ENCODE measurements around the gene RABGAP1. TPM values are rescaled to one million over a fixed set of nuclear protein-coding genes. Genes with fewer than 3 reads are reported as not detected.
A peak's percentile ranks its signal among the peaks of the same experiment; 100 is the strongest.
"Not testable (repeated sequence)": the region's sequence is repeated elsewhere in the genome, so short reads cannot be mapped to it uniquely, and the experiment has no call there.

Gene RABGAP1
- total and polyA plus RNA-seq, 2 experiments from 2014 or later = 8.0 to 16.0 TPM

GRCh38 chr9:122904823-122905710 lies 35.8 kb upstream of the RABGAP1 start, which contains the start of gene RC3H2:
Gene RC3H2, minus strand, starts transcription at chr9:122905359. Its CDS starts 7,850 bp downstream, at chr9:122897509.
- peaks cover 72% of the 10 kb centered on the region for H3K79me2 ChIP-seq (ENCODE audit: insufficient read depth)
- H3K27ac ChIP-seq = peak within 1 kb of the TSS; percentile 81
- peak; percentile 100 for DNase-seq
- H3K36me3 ChIP-seq (ENCODE audit: low read depth) = peaks cover 1% of the 10 kb centered on the region
- H4K20me1 ChIP-seq (ENCODE audit: insufficient read depth) = no peaks in the 10 kb centered on the region
- no peaks in the 10 kb centered on the region for H3K9me3 ChIP-seq (ENCODE audit: low read depth)
- H3K9me2 ChIP-seq (ENCODE audit: insufficient read depth) = no peaks in the 10 kb centered on the region
- H3K4me2 ChIP-seq (ENCODE audit: unreplicated experiment) = peak within 1 kb of the TSS; percentile 99
- H3F3A ChIP-seq (ENCODE audit: insufficient read depth) = peaks cover 44% of the 10 kb centered on the region
- no peaks in the 10 kb centered on the region for H3K27me3 ChIP-seq (replicated peaks; ENCODE audit: insufficient read depth)
- H3K4me3 ChIP-seq = peak within 1 kb of the TSS; percentile 95
- peak within 1 kb of the TSS; percentile 93 for H2AFZ ChIP-seq
- H3K4me1 ChIP-seq (ENCODE audit: insufficient read depth) = peaks cover 28% of the 10 kb centered on the region
- TF ChIP-seq EZH2phosphoT487 (IDR thresholded peaks at IDR 0.05; ENCODE audit: insufficient read depth, low read depth) (no peak), EZH2 (IDR thresholded peaks at IDR 0.05; ENCODE audit: insufficient read depth, poor library complexity, severe bottlenecking) (no peak)
- WGBS, 2 experiments (ENCODE audit: low coverage in 1 of 2, low lambda C conversion rate in 2 of 2, missing lambda C conversion rate in 2 of 2) = 1% methylated on average over 48 to 55 of the region's 77 CpGs
- peak within 1 kb of the TSS; percentile 96 for H3K9ac ChIP-seq
- in situ Hi-C loops (cut with MboI) = no loop called here

DNA sequence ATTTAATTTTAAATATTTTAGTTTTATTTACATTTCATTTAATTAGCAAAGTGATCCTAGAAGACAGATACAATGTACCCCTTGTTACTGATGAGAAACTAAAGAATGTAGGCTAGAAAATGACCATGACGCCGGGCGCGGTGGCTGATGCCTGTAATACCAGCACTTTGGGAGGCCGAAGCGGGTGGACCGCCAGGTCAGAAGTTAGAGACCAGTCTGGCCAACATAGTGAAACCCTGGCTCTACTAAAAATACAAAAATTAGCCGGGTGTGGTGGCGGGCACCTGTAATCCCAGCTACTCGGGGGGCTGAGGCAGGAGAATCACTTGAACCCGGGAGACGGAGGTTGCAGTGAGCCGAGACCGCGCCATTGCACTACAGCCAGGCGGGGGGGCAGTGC lies 34.7 kb upstream of the RABGAP1 start:
- in situ Hi-C loops (cut with MboI); H4K20me1 ChIP-seq (ENCODE audit: insufficient read depth); H3K27me3 ChIP-seq (replicated peaks; ENCODE audit: insufficient read depth); H3K9me2 ChIP-seq (ENCODE audit: insufficient read depth); DNase-seq; H3K9me3 ChIP-seq (ENCODE audit: low read depth): not testable (repeated sequence)
- peaks cover 72% of the 10 kb centered on the region for H3K79me2 ChIP-seq (ENCODE audit: insufficient read depth)
- H3K4me1 ChIP-seq (ENCODE audit: insufficient read depth) = peaks cover 17% of the 10 kb centered on the region
- H3K27ac ChIP-seq = peak overlapping the region; percentile 66
- peak overlapping the region; percentile 77 for H3K9ac ChIP-seq
- H2AFZ ChIP-seq = peak overlapping the region; percentile 93
- H3K4me2 ChIP-seq (ENCODE audit: unreplicated experiment) = peak overlapping the region; percentile 79
- WGBS, 2 experiments (ENCODE audit: low coverage in 1 of 2, low lambda C conversion rate in 2 of 2, missing lambda C conversion rate in 2 of 2) = 95 to 97% methylated on average over 16 of the region's 16 CpGs
- peaks cover 11% of the 10 kb centered on the region for H3K36me3 ChIP-seq (ENCODE audit: low read depth)
- H3F3A ChIP-seq (ENCODE audit: insufficient read depth) = peaks cover 36% of the 10 kb centered on the region
- peak overlapping the region; percentile 71; the same call in 1 of the 2 replicates for H3K4me3 ChIP-seq

GRCh38 chr9:122912671-122912963 lies 28.2 kb upstream of the RABGAP1 start:
- Histone ChIP-seq H3K9ac (peak overlapping the region; percentile 94), H3K9me3 (ENCODE audit: low read depth) (no peaks in the 10 kb centered on the region), H3K4me3 (peak overlapping the region; percentile 95), H3K27ac (peak overlapping the region; percentile 88), H2AFZ (peak overlapping the region; percentile 91), H4K20me1 (ENCODE audit: insufficient read depth) (no peaks in the 10 kb centered on the region), H3K27me3 (replicated peaks; ENCODE audit: insufficient read depth) (no peaks in the 10 kb centered on the region), H3K79me2 (ENCODE audit: insufficient read depth) (peaks cover 59% of the 10 kb centered on the region), H3K36me3 (ENCODE audit: low read depth) (peaks cover 19% of the 10 kb centered on the region), H3K9me2 (ENCODE audit: insufficient read depth) (no peaks in the 10 kb centered on the region), H3K4me1 (ENCODE audit: insufficient read depth) (peaks cover 6% of the 10 kb centered on the region), H3K4me2 (ENCODE audit: unreplicated experiment) (peak overlapping the region; percentile 90), H3F3A (ENCODE audit: insufficient read depth) (peaks cover 42% of the 10 kb centered on the region; the same call in 1 of the 2 replicates)
- 1% methylated on average over 9 of the region's 9 CpGs for WGBS, 2 experiments (ENCODE audit: low coverage in 1 of 2, low lambda C conversion rate in 2 of 2, missing lambda C conversion rate in 2 of 2)
- in situ Hi-C loops (cut with MboI) = no loop called here
- no peak for DNase-seq
- TF ChIP-seq EZH2 (IDR thresholded peaks at IDR 0.05; ENCODE audit: insufficient read depth, poor library complexity, severe bottlenecking) (no peak), EZH2phosphoT487 (IDR thresholded peaks at IDR 0.05; ENCODE audit: insufficient read depth, low read depth) (no peak)

DNA sequence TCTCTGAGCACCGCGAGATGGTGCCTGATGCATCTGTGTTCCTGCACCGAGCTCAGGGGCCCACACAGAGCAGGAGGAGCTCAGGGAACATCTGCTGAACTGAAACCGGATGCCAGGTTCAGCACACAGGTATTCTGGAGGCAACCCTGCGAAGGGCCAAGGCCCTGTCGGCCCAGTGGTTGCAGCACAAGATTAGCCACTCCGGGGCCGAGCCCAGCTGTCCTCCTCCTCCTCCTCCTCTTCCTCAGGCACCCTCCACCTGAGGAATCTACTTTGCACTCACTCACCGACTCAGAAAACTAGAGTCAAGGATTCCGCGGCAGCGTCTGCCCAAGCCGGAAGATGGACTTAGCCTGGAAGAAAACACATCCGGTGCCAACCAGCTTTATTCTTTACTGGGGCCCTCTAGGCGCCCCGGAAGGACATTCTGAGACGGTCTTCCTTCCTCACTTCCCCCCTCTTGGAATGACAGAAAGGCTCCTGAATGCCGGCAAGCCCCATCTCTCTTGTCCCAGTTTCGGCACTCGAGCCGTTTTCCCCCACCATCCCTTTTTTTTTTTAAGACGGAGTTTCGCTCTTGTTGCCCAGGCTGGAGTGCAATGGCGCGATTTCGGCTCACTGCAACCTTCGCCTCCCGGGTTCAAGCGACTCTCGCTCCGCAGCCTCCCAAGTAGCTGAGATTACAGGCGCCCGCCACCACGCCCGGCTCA lies 27.7 kb upstream of the RABGAP1 start, which contains the start of gene ZBTB6:
ZBTB6 (minus strand) TSS at position 360 of the 710 bp plus-strand sequence. CDS start 1,251 bp downstream, outside the sequence.
- peaks cover 19% of the 10 kb centered on the region for H3K36me3 ChIP-seq (ENCODE audit: low read depth)
- H3K79me2 ChIP-seq (ENCODE audit: insufficient read depth) = peaks cover 60% of the 10 kb centered on the region
- H3K4me2 ChIP-seq (ENCODE audit: unreplicated experiment) = peak within 1 kb of the TSS; percentile 90
- H3K4me1 ChIP-seq (ENCODE audit: insufficient read depth) = peaks cover 6% of the 10 kb centered on the region
- in situ Hi-C loops (cut with MboI) = no loop called here
- peak within 1 kb of the TSS; percentile 88 for H3K27ac ChIP-seq
- H3K9ac ChIP-seq = peak within 1 kb of the TSS; percentile 94
- H3K27me3 ChIP-seq (replicated peaks; ENCODE audit: insufficient read depth) = no peaks in the 10 kb centered on the region
- WGBS, 2 experiments (ENCODE audit: low coverage in 1 of 2, low lambda C conversion rate in 2 of 2, missing lambda C conversion rate in 2 of 2) = 1% methylated on average over 34 to 35 of the region's 35 CpGs
- H3K4me3 ChIP-seq = peak within 1 kb of the TSS; percentile 95
- DNase-seq = peak; percentile 93
- TF ChIP-seq EZH2 (IDR thresholded peaks at IDR 0.05; ENCODE audit: insufficient read depth, poor library complexity, severe bottlenecking) (no peak), EZH2phosphoT487 (IDR thresholded peaks at IDR 0.05; ENCODE audit: insufficient read depth, low read depth) (no peak)
- H2AFZ ChIP-seq = peak within 1 kb of the TSS; percentile 91
- H4K20me1 ChIP-seq (ENCODE audit: insufficient read depth) = no peaks in the 10 kb centered on the region
- H3F3A ChIP-seq (ENCODE audit: insufficient read depth) = peaks cover 37% of the 10 kb centered on the region; the same call in 1 of the 2 replicates
- H3K9me2 ChIP-seq (ENCODE audit: insufficient read depth) = no peaks in the 10 kb centered on the region
- no peaks in the 10 kb centered on the region for H3K9me3 ChIP-seq (ENCODE audit: low read depth)
